ENCODE data around the gene SLC6A20. TPM values are rescaled to one million over a fixed set of nuclear protein-coding genes. Genes with fewer than 3 reads are reported as not detected.

SLC6A20 gene
- total RNA-seq, 1 donor from 2014 or later = 0.75 TPM

- H3K4me3 ChIP-seq (ENCODE audit: low read depth, low read length) = no peak overlapping the region
- TF ChIP-seq, protein P1, sequence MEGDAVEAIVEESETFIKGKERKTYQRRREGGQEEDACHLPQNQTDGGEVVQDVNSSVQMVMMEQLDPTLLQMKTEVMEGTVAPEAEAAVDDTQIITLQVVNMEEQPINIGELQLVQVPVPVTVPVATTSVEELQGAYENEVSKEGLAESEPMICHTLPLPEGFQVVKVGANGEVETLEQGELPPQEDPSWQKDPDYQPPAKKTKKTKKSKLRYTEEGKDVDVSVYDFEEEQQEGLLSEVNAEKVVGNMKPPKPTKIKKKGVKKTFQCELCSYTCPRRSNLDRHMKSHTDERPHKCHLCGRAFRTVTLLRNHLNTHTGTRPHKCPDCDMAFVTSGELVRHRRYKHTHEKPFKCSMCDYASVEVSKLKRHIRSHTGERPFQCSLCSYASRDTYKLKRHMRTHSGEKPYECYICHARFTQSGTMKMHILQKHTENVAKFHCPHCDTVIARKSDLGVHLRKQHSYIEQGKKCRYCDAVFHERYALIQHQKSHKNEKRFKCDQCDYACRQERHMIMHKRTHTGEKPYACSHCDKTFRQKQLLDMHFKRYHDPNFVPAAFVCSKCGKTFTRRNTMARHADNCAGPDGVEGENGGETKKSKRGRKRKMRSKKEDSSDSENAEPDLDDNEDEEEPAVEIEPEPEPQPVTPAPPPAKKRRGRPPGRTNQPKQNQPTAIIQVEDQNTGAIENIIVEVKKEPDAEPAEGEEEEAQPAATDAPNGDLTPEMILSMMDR (IDR thresholded peaks at IDR 0.05; ENCODE audit: insufficient read depth, low read length, poor library complexity, severe bottlenecking) = no peak
- H3K36me3 ChIP-seq (ENCODE audit: control insufficient read depth, insufficient read depth, low read length) = no peaks in the 10 kb centered on the region
- no peaks in the 10 kb centered on the region for H3K27me3 ChIP-seq (ENCODE audit: control insufficient read depth, insufficient read depth, low read length)
- DNase-seq (ENCODE audit: low read depth) = no peak
Measured at GRCh38 chr3:45819543-45819942, 23.2 kb upstream of the SLC6A20 start.

- TF ChIP-seq, protein P1 (IDR thresholded peaks at IDR 0.05; ENCODE audit: insufficient read depth, low read length, poor library complexity, severe bottlenecking) = no peak
- no peaks in the 10 kb centered on the region for H3K36me3 ChIP-seq (ENCODE audit: control insufficient read depth, insufficient read depth, low read length)
- no peak overlapping the region for H3K4me3 ChIP-seq (ENCODE audit: low read depth, low read length)
- H3K27me3 ChIP-seq (ENCODE audit: control insufficient read depth, insufficient read depth, low read length) = no peaks in the 10 kb centered on the region
- DNase-seq (ENCODE audit: low read depth) = peak; percentile 98
Measured at GRCh38 chr3:45817831-45818522, 21.6 kb upstream of the SLC6A20 start.

DNA sequence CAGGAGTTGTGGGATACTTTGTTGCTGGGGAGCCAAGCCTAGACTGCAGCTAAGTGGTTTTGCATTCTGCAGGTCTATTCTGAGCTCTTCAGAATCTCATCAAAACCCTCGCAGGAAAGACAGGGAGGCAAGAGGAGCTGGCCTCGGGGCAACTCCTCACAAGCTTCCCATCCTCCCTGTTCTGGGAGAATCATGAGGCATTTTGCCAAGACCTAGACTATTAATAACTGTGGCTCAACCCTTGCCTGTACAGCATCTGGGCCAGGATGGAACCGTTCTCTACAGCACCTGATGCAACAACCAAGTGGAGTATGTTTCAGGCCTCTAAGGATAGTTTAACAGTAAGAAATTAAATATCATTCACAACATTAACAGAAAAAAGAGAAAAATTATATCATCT lies 20.2 kb upstream of the SLC6A20 start:
- TF ChIP-seq, protein P1 (IDR thresholded peaks at IDR 0.05; ENCODE audit: insufficient read depth, low read length, poor library complexity, severe bottlenecking) = no peak
- Histone ChIP-seq H3K4me3 (ENCODE audit: low read depth, low read length) (no peak overlapping the region), H3K36me3 (ENCODE audit: control insufficient read depth, insufficient read depth, low read length) (no peaks in the 10 kb centered on the region), H3K27me3 (ENCODE audit: control insufficient read depth, insufficient read depth, low read length) (no peaks in the 10 kb centered on the region)
- DNase-seq (ENCODE audit: low read depth) = no peak

DNA sequence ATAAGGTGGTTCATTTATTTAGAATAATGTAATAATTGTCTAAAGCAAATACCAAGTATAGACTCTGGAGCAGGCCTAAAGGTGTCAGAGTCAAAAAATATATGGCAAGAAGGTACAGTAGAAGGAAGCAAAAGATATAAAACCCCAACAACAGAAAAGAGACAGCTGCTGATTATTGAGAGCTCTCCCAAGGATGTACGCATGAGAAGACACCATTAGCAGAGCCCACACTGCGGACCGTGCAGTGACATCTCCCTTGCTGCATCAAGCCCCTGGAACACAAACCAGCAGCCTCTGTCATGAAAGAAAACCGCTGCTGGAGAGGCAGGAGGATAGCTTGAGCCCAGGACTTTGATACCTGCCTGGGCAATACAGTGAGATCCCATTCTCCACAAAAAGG lies 18.0 kb upstream of the SLC6A20 start:
- DNase-seq (ENCODE audit: low read depth) = no peak
- H3K27me3 ChIP-seq (ENCODE audit: control insufficient read depth, insufficient read depth, low read length) = no peaks in the 10 kb centered on the region
- no peak overlapping the region for H3K4me3 ChIP-seq (ENCODE audit: low read depth, low read length)
- H3K36me3 ChIP-seq (ENCODE audit: control insufficient read depth, insufficient read depth, low read length) = no peaks in the 10 kb centered on the region
- TF ChIP-seq, protein P1 (IDR thresholded peaks at IDR 0.05; ENCODE audit: insufficient read depth, low read length, poor library complexity, severe bottlenecking) = no peak

DNA sequence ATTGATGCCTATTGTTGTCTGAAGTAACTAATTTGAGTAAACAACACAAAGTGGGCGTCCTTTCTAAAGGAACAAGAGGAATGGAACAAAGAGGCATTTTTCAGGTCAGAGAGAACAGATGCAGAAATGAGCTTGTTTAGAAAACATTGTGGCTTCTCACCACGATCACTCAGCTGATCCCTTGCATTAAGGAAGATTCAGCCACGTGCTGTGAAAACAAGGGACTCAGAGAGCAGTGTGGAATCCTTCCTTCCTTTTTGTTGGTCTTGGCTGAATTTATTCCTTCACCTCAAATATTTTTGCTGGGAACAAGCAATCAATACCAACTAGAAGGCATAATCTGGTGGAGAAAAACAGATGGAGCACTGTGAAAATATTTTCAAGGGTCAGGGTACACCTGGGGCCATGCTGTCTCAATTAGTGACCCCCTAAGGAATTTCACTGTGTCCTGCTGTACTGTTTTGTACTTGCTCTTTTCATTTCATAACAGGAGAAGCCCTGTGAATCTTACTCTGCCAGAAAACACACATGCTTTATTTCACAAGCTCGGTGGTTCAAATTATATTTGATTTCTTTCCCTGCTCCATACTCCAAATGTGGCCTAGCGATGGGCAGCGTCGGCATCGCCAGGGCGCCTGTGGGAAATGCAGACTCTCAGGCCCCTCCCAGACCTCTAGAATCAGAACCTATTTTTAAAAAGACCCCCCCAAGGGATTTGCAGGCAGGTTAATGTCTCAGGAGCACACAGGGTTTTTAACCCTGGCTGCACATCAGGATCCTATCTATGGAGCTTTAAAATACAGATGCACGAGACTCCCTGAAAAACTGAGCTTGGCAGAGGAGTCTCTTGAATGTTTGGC lies 11.6 kb upstream of the SLC6A20 start:
- TF ChIP-seq, protein P1 (IDR thresholded peaks at IDR 0.05; ENCODE audit: insufficient read depth, low read length, poor library complexity, severe bottlenecking) = no peak
- DNase-seq (ENCODE audit: low read depth) = no peak
- Histone ChIP-seq H3K4me3 (ENCODE audit: low read depth, low read length) (no peak overlapping the region), H3K27me3 (ENCODE audit: control insufficient read depth, insufficient read depth, low read length) (no peaks in the 10 kb centered on the region), H3K36me3 (ENCODE audit: control insufficient read depth, insufficient read depth, low read length) (no peaks in the 10 kb centered on the region)
